Epithelial cell of umbilical artery (primary cell): ENCODE data around the gene RASGEF1C. TPM values are rescaled to one million over a fixed set of nuclear protein-coding genes. Genes with fewer than 3 reads are reported as not detected.

Source experiments
- total RNA-seq: library from RNA; depleted of rRNA; stranded (reverse); fragments of >200 nt; gene quantifications from 2 replicates; pipeline ENCODE4 v1.2.3, GENCODE V29; 2014

RASGEF1C gene
- total RNA-seq: not detected in 2 replicates

GRCh38 chr5:180209137-180209581 is at the start of gene RASGEF1C:
TSS of gene RASGEF1C (minus strand) at chr5:180209211. CDS start at chr5:180138052, 71,159 bp downstream.

GRCh38 chr5:180071531-180072255 is 137.3 kb downstream of the RASGEF1C start, which contains the start of gene RNF130:
TSS of gene RNF130 (minus strand) at chr5:180071759. CDS start at chr5:180071702, 57 bp downstream.

Other genes with a start within 250 kb of the RASGEF1C start
- 20.7 and 27.6 TPM in 2 replicates for gene RNF130, start 137.5 kb downstream of the RASGEF1C start, total RNA-seq
- gene MAPK9, start 82.9 kb upstream of the RASGEF1C start, total RNA-seq: 26.3 and 30.5 TPM in 2 replicates
- gene GFPT2, start 144.1 kb upstream of the RASGEF1C start, total RNA-seq: 12.3 and 20.1 TPM in 2 replicates